ENCODE measurements around the gene SLC22A31.

- no peak for TF ChIP-seq CTCF (IDR thresholded peaks at IDR 0.05)
- no peak for TF ChIP-seq POLR2A (IDR thresholded peaks at IDR 0.05)
Observed at GRCh38 chr16:89176147-89176690, 24.1 kb downstream of the SLC22A31 start.
